Stimulated activated CD8-positive, alpha-beta memory T cell treated with anti-CD3 and anti-CD28 coated beads, Interleukin-4, amount 100 ng/mL, for 24 hours (primary cell): ENCODE data around the gene DUS3L.
"Not testable (repeated sequence)": the region's sequence is repeated elsewhere in the genome, so short reads cannot be mapped to it uniquely, and the experiment has no call there.

Experiments
- DNase-seq: peaks from one replicate; pipeline ENCODE4 v3.0.0-alpha.2; 2020; ENCODE audit warnings: low read depth

The DUS3L gene

DNA sequence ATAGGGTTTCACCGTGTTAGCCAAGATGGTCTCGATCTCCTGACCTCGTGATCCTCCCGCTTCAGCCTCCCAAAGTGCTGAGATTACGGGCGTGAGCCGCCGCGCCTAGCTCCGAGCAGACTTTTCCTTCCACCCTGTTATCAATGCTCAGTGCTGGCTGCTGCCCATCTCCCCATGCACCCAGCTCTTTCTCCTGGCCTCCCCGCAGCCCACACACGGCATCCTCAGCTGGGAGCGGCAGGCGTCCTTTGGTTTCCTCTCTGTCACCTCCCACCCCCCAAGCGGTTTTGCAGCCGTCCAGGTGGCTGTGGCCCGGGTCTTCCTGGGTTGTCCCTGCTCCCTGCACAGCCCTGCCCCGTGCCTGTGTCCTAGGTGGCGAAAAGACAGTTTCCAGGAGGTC lies 18.5 kb downstream of the DUS3L start:
- DNase-seq, result no peak

DNA sequence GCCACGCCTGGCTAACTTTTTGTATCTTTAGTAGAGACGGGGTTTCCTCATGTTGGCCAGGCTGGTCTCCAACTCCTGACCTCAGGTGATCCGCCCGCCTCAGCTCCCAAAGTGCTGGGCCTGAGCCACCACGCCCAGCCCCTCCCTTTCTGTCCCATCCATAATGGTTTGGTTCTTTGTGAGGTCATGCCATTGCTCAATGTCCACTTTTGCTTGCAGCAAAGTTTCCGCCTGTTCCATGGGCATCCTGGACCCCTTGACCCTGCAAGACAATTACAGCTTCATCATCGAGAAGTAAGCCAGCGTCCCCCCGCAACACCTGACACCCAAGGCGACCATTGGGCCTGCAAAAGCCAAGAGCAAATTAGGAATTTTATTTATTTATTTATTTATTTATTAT lies 23.0 kb downstream of the DUS3L start:
- DNase-seq, result no peak

DNA sequence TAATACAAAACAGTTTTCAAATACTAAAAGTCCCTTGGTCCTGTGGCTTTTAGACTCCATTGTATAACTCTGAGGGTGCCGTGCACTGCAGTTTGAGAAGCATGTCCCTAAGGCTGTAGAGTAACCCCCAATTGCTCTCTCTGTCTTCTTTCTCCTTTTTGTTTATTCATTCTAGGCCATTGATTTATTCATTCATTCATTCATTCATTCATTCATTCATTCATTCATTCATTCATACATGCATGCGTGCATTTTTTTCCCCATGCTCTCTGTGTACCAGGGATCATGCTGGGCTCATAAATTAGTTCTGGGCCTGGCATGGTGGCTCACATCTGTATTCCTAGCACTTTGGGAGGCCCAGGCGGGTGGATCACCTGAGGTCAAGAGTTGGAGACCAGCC lies 25.7 kb downstream of the DUS3L start:
- no peak for DNase-seq

DNA sequence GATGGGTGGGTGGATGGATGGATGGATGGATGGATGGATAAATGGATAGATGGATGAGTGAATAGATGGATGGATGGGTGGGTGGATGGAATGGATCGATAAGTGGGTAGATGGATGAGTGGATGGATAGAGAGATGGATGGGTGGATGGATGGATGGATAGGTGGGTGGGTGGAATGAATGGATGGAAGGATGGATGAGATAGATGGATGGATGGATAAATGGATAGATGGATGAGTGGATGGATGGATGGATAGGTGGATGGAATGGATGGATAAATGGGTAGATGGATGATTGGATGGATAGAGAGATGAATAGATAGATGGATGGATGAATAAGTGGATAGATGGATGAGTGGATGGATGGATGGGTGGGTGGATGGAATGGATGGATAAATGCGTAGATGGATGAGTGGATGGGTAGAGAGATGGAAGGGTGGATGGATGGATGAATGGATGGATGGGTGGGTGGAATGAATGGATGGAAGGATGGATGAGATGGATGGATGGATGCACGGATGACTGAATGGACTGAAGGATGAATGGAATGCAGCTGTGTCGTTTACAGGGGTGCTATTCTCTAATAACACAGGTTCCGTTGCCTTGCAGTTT lies 28.2 kb downstream of the DUS3L start:
- no peak for DNase-seq

DNA sequence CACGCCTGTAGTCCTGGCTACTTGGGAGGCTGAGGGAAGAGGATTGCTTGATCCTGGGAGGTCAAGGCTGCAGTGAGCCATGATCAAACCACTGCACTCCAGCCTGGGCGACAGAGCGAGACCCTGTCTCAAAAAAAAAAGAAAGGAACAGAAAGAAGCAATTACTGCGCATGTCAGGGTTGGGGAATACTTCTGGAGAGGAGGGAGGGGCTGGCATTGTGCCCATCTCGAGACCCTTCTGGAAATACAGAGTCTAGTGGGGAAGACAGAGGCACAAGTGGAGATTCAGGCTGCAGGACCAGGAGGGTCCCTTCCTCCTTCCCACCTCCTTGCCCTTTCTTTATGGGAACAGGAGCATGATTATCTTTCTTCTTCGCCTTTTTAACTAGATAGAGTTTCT lies 37.2 kb downstream of the DUS3L start:
- DNase-seq, result no peak

DNA sequence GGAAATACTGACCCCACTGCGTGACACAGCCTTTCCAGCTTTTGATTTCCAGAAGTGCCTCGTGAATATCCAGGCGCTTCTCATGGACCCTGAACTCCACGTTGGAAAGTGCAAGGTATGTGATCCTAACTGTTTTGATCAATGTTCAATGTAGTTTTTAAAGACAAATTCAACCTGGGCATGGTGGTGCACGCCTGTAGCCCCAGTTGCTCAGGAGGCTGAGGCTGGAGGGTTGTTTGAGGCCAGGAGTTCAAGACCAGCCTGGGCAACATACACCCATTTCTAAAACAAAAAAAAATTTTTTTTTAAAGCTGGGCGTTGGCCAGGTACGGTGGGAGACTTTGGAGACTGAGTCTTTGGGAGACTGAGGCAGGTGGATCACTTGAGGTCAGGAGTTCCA lies 39.3 kb downstream of the DUS3L start:
- no peak for DNase-seq

DNA sequence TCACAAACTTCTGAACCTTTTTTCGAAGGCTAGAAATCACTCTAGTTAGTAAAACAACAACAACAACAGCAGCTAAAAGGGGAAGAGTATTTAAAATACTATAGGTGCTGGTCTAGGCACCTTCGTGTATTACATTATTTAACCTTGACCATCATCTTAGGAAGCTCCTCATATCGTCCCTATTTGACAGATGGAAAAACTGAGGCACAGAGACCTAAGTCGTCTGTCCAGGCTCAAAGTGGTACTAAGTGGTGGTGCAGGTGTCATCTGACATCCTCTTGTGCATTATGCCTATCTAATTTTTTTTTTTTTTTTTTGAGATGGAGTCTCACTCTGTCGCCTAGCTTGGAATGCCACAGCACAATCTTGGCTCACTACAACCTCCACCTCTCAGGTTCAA lies 41.5 kb downstream of the DUS3L start:
- no peak for DNase-seq

DNA sequence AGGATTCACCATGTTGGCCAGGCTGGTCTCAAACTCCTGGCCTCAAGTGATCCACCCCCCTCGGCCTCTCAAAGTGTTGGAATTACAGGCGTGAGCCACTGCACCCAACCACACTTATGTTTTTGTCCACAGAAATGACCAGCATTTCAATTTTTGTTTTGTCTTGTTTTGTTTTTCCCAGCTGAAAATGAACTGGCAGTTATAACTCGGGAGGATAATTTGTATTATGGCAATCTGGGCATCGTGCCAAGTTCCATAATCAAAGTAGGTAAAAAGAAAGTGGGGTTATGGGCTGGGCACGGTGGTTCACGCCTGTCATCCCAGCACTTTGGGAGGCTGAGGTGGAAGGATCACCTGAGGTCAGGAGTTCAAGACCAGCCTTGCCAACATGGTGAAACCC lies 42.0 kb downstream of the DUS3L start:
- not testable (repeated sequence) for DNase-seq

DNA sequence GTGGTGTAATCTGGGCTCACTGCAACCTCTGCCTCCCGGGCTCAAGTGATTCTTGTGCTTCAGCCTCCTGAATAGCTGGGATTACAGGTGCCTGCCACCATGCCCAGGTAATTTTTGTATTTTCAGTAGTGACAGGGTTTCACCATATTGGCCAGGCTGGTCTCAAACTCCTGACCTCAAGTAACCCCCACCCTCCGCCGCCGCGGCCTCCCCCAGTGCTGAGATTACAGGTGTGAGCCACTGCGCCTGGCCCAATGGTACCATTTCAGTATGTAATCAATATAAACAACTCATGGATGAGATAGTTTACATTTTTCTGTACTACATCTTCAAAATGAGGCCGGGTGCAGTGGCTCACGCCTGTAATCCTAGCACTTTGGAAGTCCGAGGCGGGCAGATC lies 46.0 kb downstream of the DUS3L start:
- not testable (repeated sequence) for DNase-seq

DNA sequence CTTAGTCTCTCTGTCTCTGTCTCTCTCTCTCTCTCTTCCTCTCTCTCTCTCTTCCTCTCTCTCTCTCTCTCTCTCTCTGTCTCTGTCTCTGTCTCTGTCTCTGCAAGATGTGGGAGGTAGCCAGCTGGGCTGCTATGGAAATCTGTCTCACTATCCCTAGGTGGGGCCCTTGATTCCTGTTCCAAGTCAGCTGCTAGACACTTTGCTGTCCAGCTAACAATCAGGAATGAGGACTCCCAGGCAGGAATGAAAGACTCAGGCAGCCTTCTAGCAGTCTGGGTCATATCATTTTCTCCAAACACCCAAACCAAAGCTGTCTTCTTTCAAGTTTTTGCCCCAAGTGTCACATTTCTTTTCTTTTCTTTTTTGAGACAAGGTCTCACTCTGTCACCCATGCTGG lies 47.3 kb downstream of the DUS3L start:
- DNase-seq, result no peak

DNA sequence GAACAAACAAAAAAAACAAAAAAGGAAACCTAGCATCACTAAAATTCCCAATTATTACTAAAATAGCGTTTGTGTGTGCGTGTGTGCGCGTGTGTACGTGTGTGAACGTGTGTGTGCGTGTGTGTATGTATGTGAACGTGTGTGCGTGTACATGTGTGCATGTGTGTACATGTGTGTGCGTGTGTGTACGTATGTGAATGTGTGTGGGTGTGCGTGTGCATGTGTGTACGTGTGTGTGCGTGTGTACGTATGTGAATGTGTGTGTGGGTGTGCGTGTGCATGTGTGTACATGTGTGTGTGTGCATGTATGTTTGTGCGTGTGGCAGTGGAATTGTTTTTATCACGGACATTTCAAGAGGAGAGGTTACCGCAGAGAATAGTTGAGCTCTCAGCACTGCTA lies 48.9 kb downstream of the DUS3L start:
- DNase-seq, result no peak

DNA sequence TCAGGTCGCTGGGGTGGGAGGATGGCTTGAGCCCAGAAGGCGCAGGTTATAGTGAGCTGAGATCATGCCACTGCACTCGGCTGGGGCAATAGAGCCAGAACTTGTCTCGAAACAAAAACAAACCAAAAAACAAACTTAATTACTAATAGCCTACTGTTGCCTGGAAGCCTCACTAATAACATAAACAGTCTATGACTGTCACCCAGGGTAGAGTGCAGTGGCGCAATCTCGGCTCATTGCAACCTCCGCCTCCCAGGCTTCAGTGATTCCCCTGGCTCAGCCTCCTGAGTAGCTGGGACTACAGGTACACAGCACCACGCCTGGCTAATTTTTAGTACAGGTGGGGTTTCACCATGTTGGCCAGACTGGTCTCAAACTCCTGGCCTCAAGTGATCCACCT lies 52.5 kb downstream of the DUS3L start:
- no peak for DNase-seq
